WTC11 (cell line): ENCODE measurements around the gene PUSL1. TPM values are rescaled to one million over a fixed set of nuclear protein-coding genes. Genes with fewer than 3 reads are reported as not detected.

Experiments
- ELF4 ChIP-seq: sonication (generic); formaldehyde crosslinking; IDR thresholded peaks from 2 replicates; pipeline ENCODE4 v1.8.1; 2022; ENCODE audit warnings: low read depth, mild to moderate bottlenecking, moderate library complexity, missing genetic modification reagents
- ESRRA ChIP-seq: sonication (generic); formaldehyde crosslinking; IDR thresholded peaks from 2 replicates; pipeline ENCODE4 v1.8.1; 2022; ENCODE audit warnings: mild to moderate bottlenecking, missing genetic modification reagents, borderline replicate concordance
- ETV6 ChIP-seq: sonication (generic); formaldehyde crosslinking; IDR thresholded peaks from 2 replicates; pipeline ENCODE4 v1.8.1; 2022; ENCODE audit warnings: mild to moderate bottlenecking, missing genetic modification reagents
- FOXJ3 ChIP-seq: sonication (generic); formaldehyde crosslinking; IDR thresholded peaks from 2 replicates; pipeline ENCODE4 v1.9.0; 2021; ENCODE audit warnings: missing genetic modification reagents, mild to moderate bottlenecking, borderline replicate concordance
- GABPB1 ChIP-seq: sonication (generic); formaldehyde crosslinking; IDR thresholded peaks from 2 replicates; pipeline ENCODE4 v1.8.1; 2023; ENCODE audit warnings: mild to moderate bottlenecking, missing genetic modification reagents
- HMGA2 ChIP-seq: fragments of 250-450 bp; sonication (Bioruptor Pico); IDR thresholded peaks from 2 replicates; pipeline ENCODE4 v1.4.0; 2021; ENCODE audit warnings: mild to moderate bottlenecking, moderate library complexity
- JAZF1 ChIP-seq: fragments of 250-450 bp; sonication (Bioruptor Pico); IDR thresholded peaks from 2 replicates; pipeline ENCODE4 v1.9.0; 2021; ENCODE audit warnings: moderate library complexity, mild to moderate bottlenecking, inconsistent platforms
- JUN ChIP-seq: sonication (generic); formaldehyde crosslinking; IDR thresholded peaks from 2 replicates; pipeline ENCODE4 v1.8.0; 2023; ENCODE audit warnings: mild to moderate bottlenecking, missing genetic modification reagents
- KAT7 ChIP-seq: sonication (generic); formaldehyde crosslinking; IDR thresholded peaks from 2 replicates; pipeline ENCODE4 v1.8.1; 2023; ENCODE audit warnings: missing genetic modification reagents, mild to moderate bottlenecking, borderline replicate concordance
- MYBL2 ChIP-seq: sonication (generic); formaldehyde crosslinking; IDR thresholded peaks from 2 replicates; pipeline ENCODE4 v1.8.1; 2023; ENCODE audit warnings: mild to moderate bottlenecking, moderate library complexity, missing genetic modification reagents
- NFE2L1 ChIP-seq: sonication (generic); formaldehyde crosslinking; IDR thresholded peaks from 2 replicates; pipeline ENCODE4 v1.8.1; 2023; ENCODE audit warnings: missing genetic modification reagents
- NFYB ChIP-seq: sonication (generic); formaldehyde crosslinking; conservative IDR thresholded peaks from 2 replicates; pipeline ENCODE4 v1.8.0; 2022; ENCODE audit warnings: low read depth, missing genetic modification reagents
- NR2C2 ChIP-seq: sonication (generic); formaldehyde crosslinking; IDR thresholded peaks from 2 replicates; pipeline ENCODE4 v1.8.0; 2022; ENCODE audit warnings: mild to moderate bottlenecking, missing genetic modification reagents
- PRRX2 ChIP-seq: fragments of 250-450 bp; sonication (Bioruptor Pico); IDR thresholded peaks from 2 replicates; pipeline ENCODE4 v1.8.0; 2021; ENCODE audit warnings: mild to moderate bottlenecking
- SP1 ChIP-seq: sonication (generic); formaldehyde crosslinking; conservative IDR thresholded peaks from 2 replicates; pipeline ENCODE4 v1.8.1; 2022; ENCODE audit warnings: missing genetic modification reagents
- TEAD1 ChIP-seq: sonication (generic); formaldehyde crosslinking; IDR thresholded peaks from 2 replicates; pipeline ENCODE4 v1.8.0; 2022; ENCODE audit warnings: mild to moderate bottlenecking, missing genetic modification reagents
- ZNF317 ChIP-seq: sonication (generic); formaldehyde crosslinking; IDR thresholded peaks from 2 replicates; pipeline ENCODE4 v1.8.1; 2023; ENCODE audit warnings: low read depth, mild to moderate bottlenecking, moderate library complexity, missing genetic modification reagents, borderline replicate concordance
- total RNA-seq: library from RNA; stranded (reverse); gene quantifications from 3 replicates; pipeline ENCODE4 v1.2.3, GENCODE V29; 2021
- TF ChIP-seq, protein P1 (sequence below): sonication (generic); formaldehyde crosslinking; IDR thresholded peaks from 2 replicates; pipeline ENCODE4 v1.8.0; 2022; ENCODE audit warnings: mild to moderate bottlenecking, missing genetic modification reagents
- TF ChIP-seq, protein P2 (sequence below): sonication (generic); formaldehyde crosslinking; IDR thresholded peaks from 2 replicates; pipeline ENCODE4 v1.8.1; 2023; ENCODE audit warnings: mild to moderate bottlenecking, missing genetic modification reagents, moderate library complexity
- TF ChIP-seq, protein P3 (sequence below): fragments of 250-450 bp; sonication (Bioruptor Pico); IDR thresholded peaks from 2 replicates; pipeline ENCODE4 v1.9.0; 2021; ENCODE audit warnings: moderate library complexity, mild to moderate bottlenecking, inconsistent platforms, borderline replicate concordance
- TF ChIP-seq, protein P4 (sequence below): sonication (generic); formaldehyde crosslinking; IDR thresholded peaks from 2 replicates; pipeline ENCODE4 v1.8.0; 2022; ENCODE audit warnings: mild to moderate bottlenecking, missing genetic modification reagents
- TF ChIP-seq, protein P5 (sequence below): sonication (generic); formaldehyde crosslinking; IDR thresholded peaks from 2 replicates; pipeline ENCODE4 v1.8.1; 2023; ENCODE audit warnings: mild to moderate bottlenecking, missing genetic modification reagents
- TF ChIP-seq, protein P6 (sequence below): sonication (generic); formaldehyde crosslinking; IDR thresholded peaks from 2 replicates; pipeline ENCODE4 v1.8.0; 2022; ENCODE audit warnings: mild to moderate bottlenecking, missing genetic modification reagents
- TF ChIP-seq, protein P7 (sequence below): sonication (generic); formaldehyde crosslinking; conservative IDR thresholded peaks from 2 replicates; pipeline ENCODE4 v1.8.1; 2023; ENCODE audit warnings: mild to moderate bottlenecking, low read depth, missing genetic modification reagents, moderate library complexity
- TF ChIP-seq, protein P8 (sequence below): fragments of 250-450 bp; sonication (Bioruptor Pico); IDR thresholded peaks from 2 replicates; pipeline ENCODE4 v1.9.0; 2021; ENCODE audit warnings: mild to moderate bottlenecking, borderline replicate concordance

The PUSL1 gene
- total RNA-seq, 1 experiment from 2014 or later, result 51.5 TPM

DNA sequence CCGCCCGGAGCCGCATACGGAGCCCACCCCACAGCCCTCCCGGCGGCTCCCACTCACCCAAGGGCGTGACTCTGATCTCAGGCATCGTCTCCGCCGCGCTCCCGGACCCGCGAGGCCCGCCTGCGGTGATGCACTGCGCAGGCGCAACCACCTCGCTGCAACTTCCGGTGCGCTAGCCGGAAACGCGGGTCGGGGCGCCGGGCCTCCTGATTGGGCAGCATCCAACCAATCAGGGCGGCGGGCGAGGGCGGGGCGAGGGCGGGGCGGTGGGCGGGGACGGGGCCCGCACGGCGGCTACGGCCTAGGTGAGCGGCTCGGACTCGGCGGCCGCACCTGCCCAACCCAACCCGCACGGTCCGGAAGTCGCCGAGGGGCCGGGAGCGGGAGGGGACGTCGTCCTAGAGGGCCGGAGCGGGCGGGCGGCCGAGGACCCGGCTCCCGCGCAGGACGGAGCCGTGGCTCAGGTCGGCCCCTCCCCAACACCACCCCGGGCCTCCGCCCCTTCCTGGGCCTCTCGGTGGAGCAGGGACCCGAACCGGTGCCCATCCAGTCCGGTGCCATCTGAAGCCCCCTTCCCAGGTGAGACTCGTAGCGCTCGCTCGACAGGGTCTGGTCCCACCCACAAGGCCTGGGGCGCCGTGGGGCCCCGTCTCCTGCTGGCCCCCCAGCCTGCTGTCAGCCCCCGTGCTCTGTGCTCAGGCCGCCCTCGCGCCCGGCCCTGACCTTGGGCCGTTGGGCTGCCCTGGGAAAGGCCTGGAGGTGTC is 16.3 kb downstream of the PUSL1 start, which contains the start of the genes CPTP and INTS11 (continued):
- TF ChIP-seq, protein P1, sequence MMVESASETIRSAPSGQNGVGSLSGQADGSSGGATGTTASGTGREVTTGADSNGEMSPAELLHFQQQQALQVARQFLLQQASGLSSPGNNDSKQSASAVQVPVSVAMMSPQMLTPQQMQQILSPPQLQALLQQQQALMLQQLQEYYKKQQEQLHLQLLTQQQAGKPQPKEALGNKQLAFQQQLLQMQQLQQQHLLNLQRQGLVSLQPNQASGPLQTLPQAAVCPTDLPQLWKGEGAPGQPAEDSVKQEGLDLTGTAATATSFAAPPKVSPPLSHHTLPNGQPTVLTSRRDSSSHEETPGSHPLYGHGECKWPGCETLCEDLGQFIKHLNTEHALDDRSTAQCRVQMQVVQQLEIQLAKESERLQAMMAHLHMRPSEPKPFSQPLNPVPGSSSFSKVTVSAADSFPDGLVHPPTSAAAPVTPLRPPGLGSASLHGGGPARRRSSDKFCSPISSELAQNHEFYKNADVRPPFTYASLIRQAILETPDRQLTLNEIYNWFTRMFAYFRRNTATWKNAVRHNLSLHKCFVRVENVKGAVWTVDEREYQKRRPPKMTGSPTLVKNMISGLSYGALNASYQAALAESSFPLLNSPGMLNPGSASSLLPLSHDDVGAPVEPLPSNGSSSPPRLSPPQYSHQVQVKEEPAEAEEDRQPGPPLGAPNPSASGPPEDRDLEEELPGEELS (CRISPR knock-in tag), result peak; percentile 66; the same call in 1 of the 2 replicates
- no peak for TF ChIP-seq JUN
- 0 out of 2 replicates have a peak, but pooled peaks have one; percentile 34 for TF ChIP-seq TEAD1 (CRISPR knock-in tag)
- no peak for TF ChIP-seq ELF4 (CRISPR knock-in tag)
- peak; percentile 88 for TF ChIP-seq SP1 (CRISPR knock-in tag)
- peak; percentile 84 for TF ChIP-seq NFYB
- 0 out of 2 replicates have a peak, but pooled peaks have one; percentile 25 for TF ChIP-seq ZNF317 (CRISPR knock-in tag)
- no peak for TF ChIP-seq NFE2L1
- no peak for TF ChIP-seq JAZF1 (CRISPR knock-in tag)
- TF ChIP-seq, protein P2, sequence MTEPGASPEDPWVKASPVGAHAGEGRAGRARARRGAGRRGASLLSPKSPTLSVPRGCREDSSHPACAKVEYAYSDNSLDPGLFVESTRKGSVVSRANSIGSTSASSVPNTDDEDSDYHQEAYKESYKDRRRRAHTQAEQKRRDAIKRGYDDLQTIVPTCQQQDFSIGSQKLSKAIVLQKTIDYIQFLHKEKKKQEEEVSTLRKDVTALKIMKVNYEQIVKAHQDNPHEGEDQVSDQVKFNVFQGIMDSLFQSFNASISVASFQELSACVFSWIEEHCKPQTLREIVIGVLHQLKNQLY (CRISPR knock-in tag), result no peak; the same call in 1 of the 2 replicates
- TF ChIP-seq, protein P3, sequence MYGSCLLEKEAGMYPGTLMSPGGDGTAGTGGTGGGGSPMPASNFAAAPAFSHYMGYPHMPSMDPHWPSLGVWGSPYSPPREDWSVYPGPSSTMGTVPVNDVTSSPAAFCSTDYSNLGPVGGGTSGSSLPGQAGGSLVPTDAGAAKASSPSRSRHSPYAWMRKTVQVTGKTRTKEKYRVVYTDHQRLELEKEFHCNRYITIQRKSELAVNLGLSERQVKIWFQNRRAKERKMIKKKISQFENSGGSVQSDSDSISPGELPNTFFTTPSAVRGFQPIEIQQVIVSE (CRISPR knock-in tag), result no peak
- TF ChIP-seq, protein P4, sequence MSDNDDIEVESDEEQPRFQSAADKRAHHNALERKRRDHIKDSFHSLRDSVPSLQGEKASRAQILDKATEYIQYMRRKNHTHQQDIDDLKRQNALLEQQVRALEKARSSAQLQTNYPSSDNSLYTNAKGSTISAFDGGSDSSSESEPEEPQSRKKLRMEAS (CRISPR knock-in tag), result peak; percentile 65; the same call in 1 of the 2 replicates
- TF ChIP-seq, protein P5, sequence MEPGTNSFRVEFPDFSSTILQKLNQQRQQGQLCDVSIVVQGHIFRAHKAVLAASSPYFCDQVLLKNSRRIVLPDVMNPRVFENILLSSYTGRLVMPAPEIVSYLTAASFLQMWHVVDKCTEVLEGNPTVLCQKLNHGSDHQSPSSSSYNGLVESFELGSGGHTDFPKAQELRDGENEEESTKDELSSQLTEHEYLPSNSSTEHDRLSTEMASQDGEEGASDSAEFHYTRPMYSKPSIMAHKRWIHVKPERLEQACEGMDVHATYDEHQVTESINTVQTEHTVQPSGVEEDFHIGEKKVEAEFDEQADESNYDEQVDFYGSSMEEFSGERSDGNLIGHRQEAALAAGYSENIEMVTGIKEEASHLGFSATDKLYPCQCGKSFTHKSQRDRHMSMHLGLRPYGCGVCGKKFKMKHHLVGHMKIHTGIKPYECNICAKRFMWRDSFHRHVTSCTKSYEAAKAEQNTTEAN (CRISPR knock-in tag), result peak; percentile 71; the same call in 1 of the 2 replicates
- TF ChIP-seq KAT7 (CRISPR knock-in tag), result no peak
- TF ChIP-seq, protein P6, sequence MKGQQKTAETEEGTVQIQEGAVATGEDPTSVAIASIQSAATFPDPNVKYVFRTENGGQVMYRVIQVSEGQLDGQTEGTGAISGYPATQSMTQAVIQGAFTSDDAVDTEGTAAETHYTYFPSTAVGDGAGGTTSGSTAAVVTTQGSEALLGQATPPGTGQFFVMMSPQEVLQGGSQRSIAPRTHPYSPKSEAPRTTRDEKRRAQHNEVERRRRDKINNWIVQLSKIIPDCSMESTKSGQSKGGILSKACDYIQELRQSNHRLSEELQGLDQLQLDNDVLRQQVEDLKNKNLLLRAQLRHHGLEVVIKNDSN (CRISPR knock-in tag), result peak; percentile 12; the same call in 1 of the 2 replicates
- no peak for TF ChIP-seq NR2C2 (CRISPR knock-in tag)
- TF ChIP-seq, protein P7, sequence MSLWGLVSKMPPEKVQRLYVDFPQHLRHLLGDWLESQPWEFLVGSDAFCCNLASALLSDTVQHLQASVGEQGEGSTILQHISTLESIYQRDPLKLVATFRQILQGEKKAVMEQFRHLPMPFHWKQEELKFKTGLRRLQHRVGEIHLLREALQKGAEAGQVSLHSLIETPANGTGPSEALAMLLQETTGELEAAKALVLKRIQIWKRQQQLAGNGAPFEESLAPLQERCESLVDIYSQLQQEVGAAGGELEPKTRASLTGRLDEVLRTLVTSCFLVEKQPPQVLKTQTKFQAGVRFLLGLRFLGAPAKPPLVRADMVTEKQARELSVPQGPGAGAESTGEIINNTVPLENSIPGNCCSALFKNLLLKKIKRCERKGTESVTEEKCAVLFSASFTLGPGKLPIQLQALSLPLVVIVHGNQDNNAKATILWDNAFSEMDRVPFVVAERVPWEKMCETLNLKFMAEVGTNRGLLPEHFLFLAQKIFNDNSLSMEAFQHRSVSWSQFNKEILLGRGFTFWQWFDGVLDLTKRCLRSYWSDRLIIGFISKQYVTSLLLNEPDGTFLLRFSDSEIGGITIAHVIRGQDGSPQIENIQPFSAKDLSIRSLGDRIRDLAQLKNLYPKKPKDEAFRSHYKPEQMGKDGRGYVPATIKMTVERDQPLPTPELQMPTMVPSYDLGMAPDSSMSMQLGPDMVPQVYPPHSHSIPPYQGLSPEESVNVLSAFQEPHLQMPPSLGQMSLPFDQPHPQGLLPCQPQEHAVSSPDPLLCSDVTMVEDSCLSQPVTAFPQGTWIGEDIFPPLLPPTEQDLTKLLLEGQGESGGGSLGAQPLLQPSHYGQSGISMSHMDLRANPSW, result no peak
- TF ChIP-seq ESRRA (CRISPR knock-in tag), result no peak
- TF ChIP-seq FOXJ3 (CRISPR knock-in tag), result no peak
- peak; percentile 81; the same call in 1 of the 2 replicates for TF ChIP-seq MYBL2 (CRISPR knock-in tag)
- no peak for TF ChIP-seq PRRX2 (CRISPR knock-in tag)
- no peak for TF ChIP-seq HMGA2 (CRISPR knock-in tag)
- TF ChIP-seq, protein P8, sequence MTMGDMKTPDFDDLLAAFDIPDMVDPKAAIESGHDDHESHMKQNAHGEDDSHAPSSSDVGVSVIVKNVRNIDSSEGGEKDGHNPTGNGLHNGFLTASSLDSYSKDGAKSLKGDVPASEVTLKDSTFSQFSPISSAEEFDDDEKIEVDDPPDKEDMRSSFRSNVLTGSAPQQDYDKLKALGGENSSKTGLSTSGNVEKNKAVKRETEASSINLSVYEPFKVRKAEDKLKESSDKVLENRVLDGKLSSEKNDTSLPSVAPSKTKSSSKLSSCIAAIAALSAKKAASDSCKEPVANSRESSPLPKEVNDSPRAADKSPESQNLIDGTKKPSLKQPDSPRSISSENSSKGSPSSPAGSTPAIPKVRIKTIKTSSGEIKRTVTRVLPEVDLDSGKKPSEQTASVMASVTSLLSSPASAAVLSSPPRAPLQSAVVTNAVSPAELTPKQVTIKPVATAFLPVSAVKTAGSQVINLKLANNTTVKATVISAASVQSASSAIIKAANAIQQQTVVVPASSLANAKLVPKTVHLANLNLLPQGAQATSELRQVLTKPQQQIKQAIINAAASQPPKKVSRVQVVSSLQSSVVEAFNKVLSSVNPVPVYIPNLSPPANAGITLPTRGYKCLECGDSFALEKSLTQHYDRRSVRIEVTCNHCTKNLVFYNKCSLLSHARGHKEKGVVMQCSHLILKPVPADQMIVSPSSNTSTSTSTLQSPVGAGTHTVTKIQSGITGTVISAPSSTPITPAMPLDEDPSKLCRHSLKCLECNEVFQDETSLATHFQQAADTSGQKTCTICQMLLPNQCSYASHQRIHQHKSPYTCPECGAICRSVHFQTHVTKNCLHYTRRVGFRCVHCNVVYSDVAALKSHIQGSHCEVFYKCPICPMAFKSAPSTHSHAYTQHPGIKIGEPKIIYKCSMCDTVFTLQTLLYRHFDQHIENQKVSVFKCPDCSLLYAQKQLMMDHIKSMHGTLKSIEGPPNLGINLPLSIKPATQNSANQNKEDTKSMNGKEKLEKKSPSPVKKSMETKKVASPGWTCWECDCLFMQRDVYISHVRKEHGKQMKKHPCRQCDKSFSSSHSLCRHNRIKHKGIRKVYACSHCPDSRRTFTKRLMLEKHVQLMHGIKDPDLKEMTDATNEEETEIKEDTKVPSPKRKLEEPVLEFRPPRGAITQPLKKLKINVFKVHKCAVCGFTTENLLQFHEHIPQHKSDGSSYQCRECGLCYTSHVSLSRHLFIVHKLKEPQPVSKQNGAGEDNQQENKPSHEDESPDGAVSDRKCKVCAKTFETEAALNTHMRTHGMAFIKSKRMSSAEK (CRISPR knock-in tag), result no peak
- no peak for TF ChIP-seq ETV6 (CRISPR knock-in tag)
- TF ChIP-seq GABPB1, result no peak; the same call in 1 of the 2 replicates
